Karpas-422 (cell line): ENCODE results near the gene CARHSP1. TPM values are rescaled to one million over a fixed set of nuclear protein-coding genes. Genes with fewer than 3 reads are reported as not detected.
"Not testable (repeated sequence)": the region's sequence is repeated elsewhere in the genome, so short reads cannot be mapped to it uniquely, and the experiment has no call there.

Source experiments
- DNase-seq: peaks from one replicate; pipeline ENCODE4 v3.0.0-alpha.2; 2015
- H2AFZ ChIP-seq: fragments of 200-600 bp; sonication (generic); 2 replicates; pipeline ENCODE4 v1.6.1; 2014; ENCODE audit warnings: antibody characterized with exemption, low read length, mixed read lengths
- H3K27ac ChIP-seq: fragments of 200-600 bp; sonication (generic); 2 replicates; pipeline ENCODE4 v1.5.1; 2014; ENCODE audit warnings: mild to moderate bottlenecking, low read length, moderate library complexity
- H3K27me3 ChIP-seq: fragments of 200-600 bp; sonication (generic); 2 replicates; pipeline ENCODE4 v1.6.1; 2014; ENCODE audit warnings: low read length, mixed read lengths
- H3K36me3 ChIP-seq: fragments of 200-600 bp; sonication (generic); 2 replicates; pipeline ENCODE4 v1.6.1; 2014; ENCODE audit warnings: low read length, mixed read lengths; ENCODE audit not compliant: insufficient read depth
- H3K4me1 ChIP-seq: fragments of 200-600 bp; sonication (generic); 2 replicates; pipeline ENCODE4 v1.6.1; 2014; ENCODE audit warnings: mild to moderate bottlenecking, low read length, mixed read lengths
- H3K4me2 ChIP-seq: fragments of 200-600 bp; sonication (generic); 2 replicates; pipeline ENCODE4 v1.6.1; 2014; ENCODE audit warnings: low read length, low read depth, mild to moderate bottlenecking; ENCODE audit not compliant: poor library complexity, severe bottlenecking
- H3K4me3 ChIP-seq: fragments of 200-600 bp; sonication (generic); 2 replicates; pipeline ENCODE4 v1.5.1; 2014; ENCODE audit warnings: mild to moderate bottlenecking, antibody characterized with exemption, low read length, mixed read lengths
- H3K79me2 ChIP-seq: fragments of 200-600 bp; sonication (generic); 2 replicates; pipeline ENCODE4 v1.6.1; 2014; ENCODE audit warnings: mild to moderate bottlenecking, low read length, mixed read lengths
- H3K9ac ChIP-seq: fragments of 200-600 bp; sonication (generic); 2 replicates; pipeline ENCODE4 v1.6.0; 2014; ENCODE audit warnings: low read length
- H3K9me2 ChIP-seq: fragments of 200-600 bp; sonication (generic), shearing (Covaris generic); replicated peaks from 2 replicates; pipeline ENCODE4 v1.6.0; 2014; ENCODE audit warnings: mild to moderate bottlenecking, low read length, moderate library complexity; ENCODE audit not compliant: insufficient read depth
- H3K9me3 ChIP-seq: fragments of 300-700, 200-600 bp; sonication (generic); 2 replicates; pipeline ENCODE4 v1.6.1; 2014; ENCODE audit warnings: low read length, mixed read lengths
- H4K20me1 ChIP-seq: fragments of 200-600 bp; sonication (generic); 2 replicates; pipeline ENCODE4 v1.6.1; 2014; ENCODE audit warnings: mild to moderate bottlenecking, antibody characterized with exemption, low read length, low read depth; ENCODE audit not compliant: insufficient read depth
- total RNA-seq: library from RNA; depleted of rRNA; stranded (reverse); fragments of >200 nt; shearing (Covaris generic); gene quantifications from 2 replicates; pipeline ENCODE4 v1.2.3, GENCODE V29; 2014; ENCODE audit warnings: low replicate concordance

CARHSP1 gene
- total RNA-seq, 1 experiment from 2014 or later: 48.3 TPM

- H3K4me2 ChIP-seq: no peak overlapping the region
- no peaks in the 10 kb centered on the region for H3K4me1 ChIP-seq
- no peaks in the 10 kb centered on the region for H3K27me3 ChIP-seq
- no peak for DNase-seq
- peaks cover 13% of the 10 kb centered on the region; the same call in 1 of the 2 replicates for H3K36me3 ChIP-seq
- peaks cover 14% of the 10 kb centered on the region for H3K79me2 ChIP-seq
- peaks cover 12% of the 10 kb centered on the region; the same call in 1 of the 2 replicates for H4K20me1 ChIP-seq
- no peaks in the 10 kb centered on the region for H3K9me2 ChIP-seq
- H3K9ac ChIP-seq: no peak overlapping the region
- no peak overlapping the region for H3K4me3 ChIP-seq
- H3K9me3 ChIP-seq: no peaks in the 10 kb centered on the region
- no peak overlapping the region for H2AFZ ChIP-seq
- H3K27ac ChIP-seq: no peak overlapping the region
These were observed 22.3 kb downstream of the CARHSP1 start for GRCh38 chr16:8846401-8846932.

DNA sequence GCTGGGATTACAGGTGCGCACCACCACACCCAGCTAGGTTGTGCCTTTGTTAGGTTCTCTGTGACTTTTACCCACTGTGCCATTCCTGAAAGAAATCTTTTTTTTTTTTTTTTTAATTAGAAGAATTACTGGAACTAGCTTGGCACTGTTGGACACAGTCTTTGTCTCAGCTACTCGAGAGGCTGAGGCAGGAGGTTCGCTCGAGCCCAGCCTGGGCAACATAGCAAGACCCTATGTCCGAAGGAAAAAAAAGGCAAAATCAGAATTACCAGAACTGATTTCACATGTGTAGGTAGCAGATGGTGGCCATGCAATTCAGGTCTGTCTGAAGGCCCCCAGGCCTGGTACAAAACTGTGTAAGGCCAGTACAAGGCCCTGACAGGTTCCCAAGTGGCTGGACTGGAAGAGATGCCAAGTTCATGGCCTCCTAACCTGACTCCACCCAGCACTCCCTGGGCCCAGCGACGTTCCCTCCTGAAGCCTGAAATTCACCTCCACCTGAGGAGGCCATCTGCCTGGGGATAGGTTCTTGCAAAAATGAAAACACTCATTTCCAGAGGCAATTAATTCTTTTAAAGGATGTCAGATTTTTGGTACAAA is 23.0 kb downstream of the CARHSP1 start:
- no peaks in the 10 kb centered on the region for H3K27me3 ChIP-seq
- H4K20me1 ChIP-seq: peaks cover 12% of the 10 kb centered on the region; the same call in 1 of the 2 replicates
- no peaks in the 10 kb centered on the region for H3K9me2 ChIP-seq
- peaks cover 14% of the 10 kb centered on the region for H3K79me2 ChIP-seq
- H3K9ac ChIP-seq: no peak overlapping the region
- H3K27ac ChIP-seq: no peak overlapping the region
- H3K4me1 ChIP-seq: no peaks in the 10 kb centered on the region
- H3K4me3 ChIP-seq: no peak overlapping the region
- H3K9me3 ChIP-seq: no peaks in the 10 kb centered on the region
- H3K4me2 ChIP-seq: no peak overlapping the region
- DNase-seq: no peak
- peaks cover 13% of the 10 kb centered on the region; the same call in 1 of the 2 replicates for H3K36me3 ChIP-seq
- no peak overlapping the region for H2AFZ ChIP-seq

DNA sequence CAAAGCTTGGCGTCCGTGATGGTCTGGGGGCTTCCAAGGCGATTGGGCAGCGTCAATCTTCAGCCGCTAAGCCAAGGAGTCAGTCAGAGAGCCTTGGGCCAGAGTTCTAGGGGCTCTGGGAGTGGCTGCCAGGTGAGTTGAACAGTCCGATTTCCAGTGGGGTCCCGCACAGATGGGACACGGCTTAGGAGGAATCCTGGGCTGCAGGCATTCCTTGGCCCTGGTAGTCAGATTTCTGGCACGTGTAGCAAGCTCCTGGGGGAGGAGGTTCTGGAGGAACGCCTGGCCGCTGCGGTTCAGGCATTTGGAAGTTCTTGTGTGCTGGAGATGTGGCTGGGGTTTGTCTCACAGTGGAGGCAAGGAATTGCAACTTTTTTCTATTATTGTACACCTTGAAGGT is 25.5 kb downstream of the CARHSP1 start:
- not testable (repeated sequence) for H3K27me3 ChIP-seq, DNase-seq, H3K4me1 ChIP-seq, H3K9me2 ChIP-seq, H3K27ac ChIP-seq, H3K4me2 ChIP-seq, H2AFZ ChIP-seq, H3K9me3 ChIP-seq, H3K4me3 ChIP-seq, H3K36me3 ChIP-seq, H3K9ac ChIP-seq
- Histone ChIP-seq H3K79me2 (peaks cover 14% of the 10 kb centered on the region), H4K20me1 (peaks cover 12% of the 10 kb centered on the region; the same call in 1 of the 2 replicates)

- not testable (repeated sequence) for H3K9ac ChIP-seq, H2AFZ ChIP-seq, H3K27ac ChIP-seq, H4K20me1 ChIP-seq, H3K4me3 ChIP-seq, H3K9me2 ChIP-seq, H3K4me1 ChIP-seq, H3K27me3 ChIP-seq, DNase-seq, H3K9me3 ChIP-seq, H3K4me2 ChIP-seq, H3K36me3 ChIP-seq
- H3K79me2 ChIP-seq: peaks cover 14% of the 10 kb centered on the region
These were observed 26.8 kb downstream of the CARHSP1 start for GRCh38 chr16:8842016-8842415.

DNA sequence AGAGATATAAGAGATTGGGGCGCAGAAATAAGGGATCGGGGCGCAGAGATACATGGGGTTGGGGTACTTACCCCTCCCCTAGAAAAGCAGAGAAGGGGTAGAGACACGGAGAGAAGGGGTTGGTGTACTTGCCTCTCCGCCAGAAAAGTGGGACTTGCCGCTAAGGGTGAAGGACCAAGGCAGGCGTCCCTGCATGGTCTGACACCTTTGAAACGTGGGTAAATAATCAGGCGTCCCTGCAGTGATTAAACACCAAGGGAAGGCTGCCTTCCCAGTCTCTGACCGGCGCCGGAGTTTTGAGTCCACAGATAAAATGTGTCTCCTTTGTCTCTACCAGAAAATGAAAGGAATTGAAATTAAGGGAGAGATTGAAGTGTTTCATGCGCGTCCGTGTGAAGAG is 31.2 kb downstream of the CARHSP1 start:
- H3K4me2 ChIP-seq, H3K9ac ChIP-seq, DNase-seq: not testable (repeated sequence)

DNA sequence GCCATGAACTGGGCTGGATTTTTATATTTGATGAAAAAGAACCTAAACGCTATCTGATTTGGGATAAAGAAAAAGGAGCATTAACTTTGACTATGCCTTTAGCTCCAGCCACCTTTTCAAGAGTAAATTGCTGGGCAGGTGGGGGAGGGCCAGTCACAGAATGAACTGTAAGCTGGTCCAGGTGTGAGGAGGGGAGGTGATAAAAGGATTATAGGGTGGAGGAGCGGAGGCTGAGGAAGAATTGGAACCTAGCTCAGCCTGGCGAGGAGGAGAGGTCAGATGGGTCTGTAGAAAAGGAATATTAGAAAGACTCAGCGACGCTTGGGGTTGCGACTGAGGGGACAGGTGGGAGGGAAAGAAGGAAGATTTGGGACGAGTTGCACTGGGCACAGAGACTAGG is 32.0 kb downstream of the CARHSP1 start:
- peaks cover 11% of the 10 kb centered on the region for H3K79me2 ChIP-seq
- H3K27ac ChIP-seq, H3K27me3 ChIP-seq, H2AFZ ChIP-seq, H3K4me2 ChIP-seq, DNase-seq, H3K9me2 ChIP-seq, H3K4me3 ChIP-seq, H3K9me3 ChIP-seq, H3K9ac ChIP-seq, H3K4me1 ChIP-seq, H4K20me1 ChIP-seq, H3K36me3 ChIP-seq: not testable (repeated sequence)

More for the DNA sequence above, 31.2 kb downstream of the CARHSP1 start:
- H3K9me2 ChIP-seq, H3K36me3 ChIP-seq, H3K27ac ChIP-seq, H3K4me3 ChIP-seq, H4K20me1 ChIP-seq, H2AFZ ChIP-seq, H3K9me3 ChIP-seq, H3K79me2 ChIP-seq, H3K27me3 ChIP-seq, H3K4me1 ChIP-seq: not testable (repeated sequence)

GRCh38 chr16:8832717-8833105 is 36.1 kb downstream of the CARHSP1 start:
- no peak for DNase-seq
- H3K9ac ChIP-seq: no peak overlapping the region
- H2AFZ ChIP-seq: no peak overlapping the region
- H3K27ac ChIP-seq: no peak overlapping the region
- no peaks in the 10 kb centered on the region for H3K9me2 ChIP-seq
- no peak overlapping the region for H3K4me3 ChIP-seq
- no peaks in the 10 kb centered on the region for H3K27me3 ChIP-seq
- peaks cover 40% of the 10 kb centered on the region for H3K79me2 ChIP-seq
- H4K20me1 ChIP-seq: 0 out of 2 replicates have a peak, but pooled peaks cover 7% of the 10 kb centered on the region
- peaks cover 29% of the 10 kb centered on the region; the same call in 1 of the 2 replicates for H3K36me3 ChIP-seq
- H3K9me3 ChIP-seq: no peaks in the 10 kb centered on the region
- peaks cover 5% of the 10 kb centered on the region for H3K4me1 ChIP-seq
- no peak overlapping the region for H3K4me2 ChIP-seq

DNA sequence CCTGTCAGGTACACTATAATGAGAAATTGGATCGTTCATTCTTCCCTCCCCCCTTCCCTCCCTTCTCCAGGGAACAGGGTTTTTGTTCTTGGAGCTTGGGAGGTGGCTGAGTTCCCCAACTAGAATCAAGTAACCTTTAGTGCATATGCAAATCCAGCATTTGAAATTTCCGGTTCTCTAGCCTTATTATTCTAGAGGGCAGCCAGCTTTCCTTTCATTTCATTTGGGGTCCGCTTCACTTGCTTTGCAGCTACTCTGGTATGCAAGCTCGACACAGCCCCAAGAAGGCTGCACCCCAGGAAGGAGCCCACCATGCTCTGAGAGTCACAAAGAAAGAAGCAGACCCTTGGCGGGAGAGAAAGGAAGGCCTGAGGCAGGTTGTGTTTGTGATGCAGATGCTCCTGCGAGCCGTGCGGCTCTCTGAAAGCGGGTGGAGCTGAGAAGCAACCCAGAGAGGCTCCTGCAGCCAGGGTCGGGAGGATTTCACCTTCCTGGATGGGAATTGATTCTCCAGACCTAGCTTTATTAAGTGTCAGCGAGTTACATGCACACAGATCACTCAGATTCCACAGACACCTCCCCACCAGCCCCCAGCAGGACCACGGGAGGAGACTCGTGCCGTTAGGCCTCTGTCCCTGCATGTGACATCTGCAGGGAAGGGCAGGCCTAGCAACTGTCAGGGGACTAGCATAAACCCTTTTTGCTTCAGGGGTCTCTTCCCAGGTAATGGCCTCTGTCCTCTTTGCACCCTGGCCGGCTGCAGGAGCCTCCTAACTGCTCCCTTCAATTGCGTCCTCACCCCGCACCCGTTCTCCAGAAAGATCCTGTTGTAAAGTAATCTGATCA is 36.7 kb downstream of the CARHSP1 start:
- H3K27ac ChIP-seq: no peak overlapping the region
- peaks cover 29% of the 10 kb centered on the region; the same call in 1 of the 2 replicates for H3K36me3 ChIP-seq
- H3K79me2 ChIP-seq: peaks cover 40% of the 10 kb centered on the region

More for the DNA sequence above, 36.7 kb downstream of the CARHSP1 start:
- Histone ChIP-seq H3K9ac (no peak overlapping the region), H3K9me2 (no peaks in the 10 kb centered on the region), H3K4me2 (no peak overlapping the region), H3K4me3 (no peak overlapping the region), H3K9me3 (no peaks in the 10 kb centered on the region), H4K20me1 (0 out of 2 replicates have a peak, but pooled peaks cover 7% of the 10 kb centered on the region), H3K27me3 (no peaks in the 10 kb centered on the region), H3K4me1 (peaks cover 5% of the 10 kb centered on the region), H2AFZ (no peak overlapping the region)
- peak; percentile 40 for DNase-seq
